ENCODE measurements around the gene CKB.

Gene CKB

DNA sequence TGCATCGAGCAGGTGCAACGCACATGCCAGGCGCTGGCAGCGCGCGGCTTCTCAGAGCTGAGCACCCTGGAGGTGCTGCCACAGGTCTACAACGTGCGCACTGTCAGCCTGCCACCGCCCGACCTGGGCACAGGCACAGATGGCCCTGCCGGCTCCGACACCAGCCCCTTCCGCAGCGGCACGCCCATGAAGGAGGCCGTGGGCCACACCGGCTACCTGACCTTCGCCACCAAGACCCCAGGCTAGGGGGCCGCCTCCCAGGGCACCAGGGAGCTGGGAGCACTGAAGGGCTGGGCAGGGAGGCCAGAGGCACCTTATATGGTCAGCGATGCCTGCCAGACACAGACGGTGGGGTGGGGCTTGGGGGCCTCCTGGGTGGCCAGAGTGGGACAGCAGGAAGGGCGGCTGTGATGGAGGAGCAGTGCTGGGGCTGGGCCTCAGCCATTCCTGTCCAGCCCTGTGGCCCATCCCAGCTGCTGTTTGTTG is 12.0 kb upstream of the CKB start:
- TF ChIP-seq SPI1 (IDR thresholded peaks at IDR 0.05; ENCODE audit: borderline replicate concordance, low read depth) (no peak), POLR2AphosphoS5 (IDR thresholded peaks at IDR 0.05; ENCODE audit: low read depth) (no peak), GABPA (IDR thresholded peaks at IDR 0.05; ENCODE audit: low read depth) (no peak)
- TF ChIP-seq, protein P1, sequence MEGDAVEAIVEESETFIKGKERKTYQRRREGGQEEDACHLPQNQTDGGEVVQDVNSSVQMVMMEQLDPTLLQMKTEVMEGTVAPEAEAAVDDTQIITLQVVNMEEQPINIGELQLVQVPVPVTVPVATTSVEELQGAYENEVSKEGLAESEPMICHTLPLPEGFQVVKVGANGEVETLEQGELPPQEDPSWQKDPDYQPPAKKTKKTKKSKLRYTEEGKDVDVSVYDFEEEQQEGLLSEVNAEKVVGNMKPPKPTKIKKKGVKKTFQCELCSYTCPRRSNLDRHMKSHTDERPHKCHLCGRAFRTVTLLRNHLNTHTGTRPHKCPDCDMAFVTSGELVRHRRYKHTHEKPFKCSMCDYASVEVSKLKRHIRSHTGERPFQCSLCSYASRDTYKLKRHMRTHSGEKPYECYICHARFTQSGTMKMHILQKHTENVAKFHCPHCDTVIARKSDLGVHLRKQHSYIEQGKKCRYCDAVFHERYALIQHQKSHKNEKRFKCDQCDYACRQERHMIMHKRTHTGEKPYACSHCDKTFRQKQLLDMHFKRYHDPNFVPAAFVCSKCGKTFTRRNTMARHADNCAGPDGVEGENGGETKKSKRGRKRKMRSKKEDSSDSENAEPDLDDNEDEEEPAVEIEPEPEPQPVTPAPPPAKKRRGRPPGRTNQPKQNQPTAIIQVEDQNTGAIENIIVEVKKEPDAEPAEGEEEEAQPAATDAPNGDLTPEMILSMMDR (IDR thresholded peaks at IDR 0.05; ENCODE audit: insufficient read depth, low read length): no peak
- TF ChIP-seq, protein P2, sequence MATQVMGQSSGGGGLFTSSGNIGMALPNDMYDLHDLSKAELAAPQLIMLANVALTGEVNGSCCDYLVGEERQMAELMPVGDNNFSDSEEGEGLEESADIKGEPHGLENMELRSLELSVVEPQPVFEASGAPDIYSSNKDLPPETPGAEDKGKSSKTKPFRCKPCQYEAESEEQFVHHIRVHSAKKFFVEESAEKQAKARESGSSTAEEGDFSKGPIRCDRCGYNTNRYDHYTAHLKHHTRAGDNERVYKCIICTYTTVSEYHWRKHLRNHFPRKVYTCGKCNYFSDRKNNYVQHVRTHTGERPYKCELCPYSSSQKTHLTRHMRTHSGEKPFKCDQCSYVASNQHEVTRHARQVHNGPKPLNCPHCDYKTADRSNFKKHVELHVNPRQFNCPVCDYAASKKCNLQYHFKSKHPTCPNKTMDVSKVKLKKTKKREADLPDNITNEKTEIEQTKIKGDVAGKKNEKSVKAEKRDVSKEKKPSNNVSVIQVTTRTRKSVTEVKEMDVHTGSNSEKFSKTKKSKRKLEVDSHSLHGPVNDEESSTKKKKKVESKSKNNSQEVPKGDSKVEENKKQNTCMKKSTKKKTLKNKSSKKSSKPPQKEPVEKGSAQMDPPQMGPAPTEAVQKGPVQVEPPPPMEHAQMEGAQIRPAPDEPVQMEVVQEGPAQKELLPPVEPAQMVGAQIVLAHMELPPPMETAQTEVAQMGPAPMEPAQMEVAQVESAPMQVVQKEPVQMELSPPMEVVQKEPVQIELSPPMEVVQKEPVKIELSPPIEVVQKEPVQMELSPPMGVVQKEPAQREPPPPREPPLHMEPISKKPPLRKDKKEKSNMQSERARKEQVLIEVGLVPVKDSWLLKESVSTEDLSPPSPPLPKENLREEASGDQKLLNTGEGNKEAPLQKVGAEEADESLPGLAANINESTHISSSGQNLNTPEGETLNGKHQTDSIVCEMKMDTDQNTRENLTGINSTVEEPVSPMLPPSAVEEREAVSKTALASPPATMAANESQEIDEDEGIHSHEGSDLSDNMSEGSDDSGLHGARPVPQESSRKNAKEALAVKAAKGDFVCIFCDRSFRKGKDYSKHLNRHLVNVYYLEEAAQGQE (IDR thresholded peaks at IDR 0.05; ENCODE audit: insufficient replicate concordance, low read depth): no peak
- Histone ChIP-seq H3K4me3 (replicated peaks; ENCODE audit: insufficient read depth, low read length) (no peak overlapping the region), H3K27me3 (ENCODE audit: insufficient read depth, poor library complexity, severe bottlenecking) (peaks cover 12% of the 10 kb centered on the region), H3K27ac (replicated peaks) (no peak overlapping the region)
- DNase-seq (ENCODE audit: low read depth in 1 of 2, low spot score in 1 of 2): no peak

DNA sequence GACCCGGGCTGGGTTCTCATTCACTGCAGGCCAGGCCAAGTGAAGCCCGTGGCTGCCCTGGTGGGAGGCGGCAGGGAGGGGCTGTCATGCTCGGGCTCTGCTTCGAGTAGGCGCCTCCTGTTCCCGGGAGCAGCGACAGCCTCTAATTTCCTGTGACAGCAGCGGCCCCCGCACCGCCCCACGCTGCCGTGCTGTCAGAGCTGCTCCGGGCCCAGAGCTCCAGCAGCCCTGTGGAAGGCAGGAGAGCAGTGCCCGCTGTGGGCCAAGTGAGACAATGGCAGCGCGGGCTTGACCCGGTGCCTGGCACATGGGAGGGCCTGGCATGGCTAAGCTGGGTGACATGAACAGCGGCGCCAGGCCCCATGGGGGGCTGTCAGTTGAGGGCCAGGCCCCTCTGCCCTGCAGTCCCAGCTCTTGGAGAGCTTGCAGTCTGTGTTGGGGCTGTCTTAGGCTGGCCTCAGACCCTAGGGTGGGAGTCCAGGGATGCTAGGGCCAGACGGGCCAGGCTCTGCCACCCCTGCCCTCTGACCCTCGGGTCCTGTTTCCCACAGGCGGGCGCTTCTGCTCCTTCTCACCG is 11.5 kb upstream of the CKB start:
- DNase-seq (ENCODE audit: low read depth in 1 of 2, low spot score in 1 of 2): no peak
- Histone ChIP-seq H3K27ac (replicated peaks) (no peak overlapping the region), H3K27me3 (ENCODE audit: insufficient read depth, poor library complexity, severe bottlenecking) (peaks cover 7% of the 10 kb centered on the region), H3K4me3 (replicated peaks; ENCODE audit: insufficient read depth, low read length) (no peak overlapping the region)
- TF ChIP-seq POLR2AphosphoS5 (IDR thresholded peaks at IDR 0.05; ENCODE audit: low read depth) (no peak), SPI1 (IDR thresholded peaks at IDR 0.05; ENCODE audit: borderline replicate concordance, low read depth) (no peak), GABPA (IDR thresholded peaks at IDR 0.05; ENCODE audit: low read depth) (no peak)
- TF ChIP-seq, protein P2 (IDR thresholded peaks at IDR 0.05; ENCODE audit: insufficient replicate concordance, low read depth): no peak
- TF ChIP-seq, protein P1 (IDR thresholded peaks at IDR 0.05; ENCODE audit: insufficient read depth, low read length): no peak

DNA sequence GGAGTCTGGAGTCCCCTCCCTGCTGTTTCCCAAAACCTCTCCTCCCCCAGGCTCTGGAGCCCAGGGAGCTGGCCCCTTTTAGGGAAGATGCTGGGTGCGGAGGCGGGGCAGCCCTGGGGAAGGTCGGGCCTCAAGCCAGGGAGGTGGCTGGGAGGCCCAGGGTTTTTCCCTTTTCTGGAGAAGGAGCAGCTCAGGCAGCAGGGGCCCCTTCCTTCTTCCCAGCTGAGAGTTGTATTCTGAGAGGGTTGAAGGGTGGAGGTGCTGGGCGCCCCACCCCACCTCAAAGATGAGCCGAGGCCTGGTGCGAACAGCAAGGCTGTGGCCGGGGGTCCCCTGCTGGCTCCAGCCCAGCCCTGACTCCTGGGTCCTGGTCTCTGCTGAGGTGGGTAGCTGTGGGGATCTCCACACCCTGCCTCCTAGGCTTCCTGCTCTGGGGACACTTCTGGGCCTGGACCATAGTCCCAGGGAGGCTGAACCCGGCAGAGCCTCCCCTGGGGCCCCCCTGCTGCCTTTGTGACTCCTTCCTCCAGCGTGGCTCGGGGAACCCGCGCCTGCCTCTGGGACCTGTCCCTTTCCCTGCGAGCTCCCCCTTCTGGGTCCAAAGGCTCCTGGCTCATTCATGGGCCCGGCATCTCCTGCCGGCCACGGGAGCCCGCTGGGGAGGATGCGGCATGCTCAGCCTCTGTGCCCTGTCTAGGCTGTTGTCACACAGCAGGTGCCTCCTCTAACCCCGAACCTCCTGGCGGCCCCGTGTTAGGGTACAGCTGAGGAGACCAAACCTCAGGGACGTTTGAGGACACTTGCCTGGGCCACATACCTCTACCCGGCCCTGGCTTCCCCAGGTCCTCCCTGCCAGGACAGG is 10.7 kb upstream of the CKB start:
- H3K27ac ChIP-seq (replicated peaks): no peak overlapping the region
- no peak for DNase-seq (ENCODE audit: low read depth in 1 of 2, low spot score in 1 of 2)
- no peak for TF ChIP-seq GABPA (IDR thresholded peaks at IDR 0.05; ENCODE audit: low read depth)
- TF ChIP-seq, protein P1 (IDR thresholded peaks at IDR 0.05; ENCODE audit: insufficient read depth, low read length): no peak
- H3K4me3 ChIP-seq (replicated peaks; ENCODE audit: insufficient read depth, low read length): no peak overlapping the region
- H3K27me3 ChIP-seq (ENCODE audit: insufficient read depth, poor library complexity, severe bottlenecking): no peaks in the 10 kb centered on the region
